BLaER1 treated with 17β-estradiol and CSF1 and Interleukin-3, amounts not matched to agents 10 nM and 100 nM (cell line): ENCODE results near the gene CAMKMT.

Experiments used
- H3K27ac ChIP-seq, 11 experiments: shearing (Covaris generic); formaldehyde crosslinking; 2 replicates each; pipeline ENCODE4 v1.8.1; 2022
- H3K27me3 ChIP-seq, 11 experiments: shearing (Covaris generic); formaldehyde crosslinking; 2 replicates each; pipeline ENCODE4 v1.8.1; 2022
- H3K36me3 ChIP-seq, 11 experiments: shearing (Covaris generic); formaldehyde crosslinking; 2 replicates each; pipeline ENCODE4 v1.8.1; 2022
- H3K4me1 ChIP-seq, 10 experiments: shearing (Covaris generic); formaldehyde crosslinking; 2 replicates each; pipeline ENCODE4 v1.8.1; 2022
- H3K4me2 ChIP-seq, 11 experiments: shearing (Covaris generic); formaldehyde crosslinking; 2 replicates each; pipeline ENCODE4 v1.8.1; 2022
- H3K4me3 ChIP-seq, 10 experiments: shearing (Covaris generic); formaldehyde crosslinking; 2 replicates each; pipeline ENCODE4 v1.8.1; 2022
- H3K9ac ChIP-seq, 11 experiments: shearing (Covaris generic); formaldehyde crosslinking; 2 replicates each; pipeline ENCODE4 v1.8.1; 2022
- H3K9me3 ChIP-seq, 11 experiments: shearing (Covaris generic); formaldehyde crosslinking; replicated peaks in 1 of 11; 2 replicates each; pipeline ENCODE4 v1.8.1; 2022
- H4K20me1 ChIP-seq, 11 experiments: shearing (Covaris generic); formaldehyde crosslinking; 2 replicates each; pipeline ENCODE4 v1.8.1; 2022
- Cebpa-rat ChIP-seq, 11 experiments: shearing (Covaris generic); IDR thresholded peaks; 2 replicates each; pipeline ENCODE4 v1.8.1; 2022

CAMKMT gene

DNA sequence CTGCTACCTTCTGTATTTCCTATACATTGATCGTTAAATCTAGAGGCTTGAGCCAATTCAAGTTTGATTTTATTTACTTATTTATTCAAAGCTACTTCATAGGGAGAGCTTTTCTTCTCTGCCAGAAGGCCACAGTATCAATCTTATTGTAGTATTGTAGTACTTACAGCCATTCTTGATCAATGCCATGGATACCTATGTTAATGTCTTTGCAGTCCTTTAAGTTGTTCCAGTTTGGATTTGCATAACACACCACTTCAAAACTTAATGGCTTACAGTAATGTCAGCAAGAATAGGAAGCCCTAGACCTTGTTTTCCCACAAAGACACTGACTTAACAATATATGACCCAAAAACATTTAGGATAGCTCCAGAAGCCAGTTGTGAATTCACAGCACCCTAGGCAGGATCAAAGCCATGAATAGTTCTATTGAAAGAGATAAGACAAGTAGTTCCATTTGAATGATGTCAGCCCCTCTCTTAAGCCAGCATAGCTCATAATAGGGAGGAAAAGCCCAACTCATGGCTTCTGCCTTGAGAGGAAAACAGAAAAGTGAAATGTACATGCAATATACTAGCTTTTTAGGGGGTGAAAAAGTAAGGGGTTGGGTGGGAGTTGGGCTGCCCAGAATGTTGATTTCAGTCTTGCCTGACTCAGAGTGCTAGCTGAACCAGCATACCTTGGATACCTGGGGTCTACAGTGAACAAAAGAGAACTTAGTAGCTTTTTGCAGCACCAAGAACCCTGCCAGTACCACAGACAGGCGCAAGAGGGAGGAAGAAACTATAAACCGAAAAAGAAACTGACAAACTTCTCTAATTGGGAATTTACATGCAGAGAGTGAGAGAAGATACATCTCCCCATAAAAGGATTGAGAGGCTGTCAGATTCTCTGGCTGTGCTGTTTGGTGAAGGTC, 101.4 kb downstream of the CAMKMT start:
- H3K27me3 ChIP-seq, result no peaks in the 10 kb centered on the region
- H4K20me1 ChIP-seq, result no peaks in the 10 kb centered on the region
- H3K9ac ChIP-seq, result no peak overlapping the region
- H3K27ac ChIP-seq, result no peak overlapping the region
- TF ChIP-seq Cebpa-rat (IDR thresholded peaks at IDR 0.05), result no peak
- H3K4me1 ChIP-seq, result no peaks in the 10 kb centered on the region
- H3K4me3 ChIP-seq, result no peak overlapping the region
- peaks cover 23 to 37% (median 32%) of the 10 kb centered on the region in 11 experiments for H3K9me3 ChIP-seq
- H3K36me3 ChIP-seq, result peaks cover 0 to 6% (median 0%) of the 10 kb centered on the region in 11 experiments; a peak in 2 of 22 replicates
- no peak overlapping the region for H3K4me2 ChIP-seq

- Histone ChIP-seq H3K36me3 (peaks cover 0 to 6% (median 0%) of the 10 kb centered on the region in 11 experiments; a peak in 2 of 22 replicates), H3K4me1 (no peaks in the 10 kb centered on the region), H3K27me3 (no peaks in the 10 kb centered on the region), H3K27ac (no peak overlapping the region), H3K9me3 (peaks cover 23 to 37% (median 32%) of the 10 kb centered on the region in 11 experiments), H4K20me1 (no peaks in the 10 kb centered on the region), H3K4me2 (no peak overlapping the region), H3K4me3 (no peak overlapping the region), H3K9ac (no peak overlapping the region)
- TF ChIP-seq Cebpa-rat (IDR thresholded peaks at IDR 0.05), result no peak
Observed at GRCh38 chr2:44464437-44464836, 102.7 kb downstream of the CAMKMT start.

- H3K36me3 ChIP-seq, result no peaks in the 10 kb centered on the region
- no peaks in the 10 kb centered on the region for H4K20me1 ChIP-seq
- no peak overlapping the region for H3K9ac ChIP-seq
- no peak overlapping the region for H3K4me3 ChIP-seq
- H3K27ac ChIP-seq, result no peak overlapping the region
- H3K27me3 ChIP-seq, result no peaks in the 10 kb centered on the region
- peaks cover 5 to 18% (median 13%) of the 10 kb centered on the region in 11 experiments; a peak in 19 of 22 replicates for H3K9me3 ChIP-seq
- H3K4me2 ChIP-seq, result no peak overlapping the region
- TF ChIP-seq Cebpa-rat (IDR thresholded peaks at IDR 0.05), result no peak
- no peaks in the 10 kb centered on the region for H3K4me1 ChIP-seq
Observed at GRCh38 chr2:44470151-44470550, 108.4 kb downstream of the CAMKMT start.

DNA sequence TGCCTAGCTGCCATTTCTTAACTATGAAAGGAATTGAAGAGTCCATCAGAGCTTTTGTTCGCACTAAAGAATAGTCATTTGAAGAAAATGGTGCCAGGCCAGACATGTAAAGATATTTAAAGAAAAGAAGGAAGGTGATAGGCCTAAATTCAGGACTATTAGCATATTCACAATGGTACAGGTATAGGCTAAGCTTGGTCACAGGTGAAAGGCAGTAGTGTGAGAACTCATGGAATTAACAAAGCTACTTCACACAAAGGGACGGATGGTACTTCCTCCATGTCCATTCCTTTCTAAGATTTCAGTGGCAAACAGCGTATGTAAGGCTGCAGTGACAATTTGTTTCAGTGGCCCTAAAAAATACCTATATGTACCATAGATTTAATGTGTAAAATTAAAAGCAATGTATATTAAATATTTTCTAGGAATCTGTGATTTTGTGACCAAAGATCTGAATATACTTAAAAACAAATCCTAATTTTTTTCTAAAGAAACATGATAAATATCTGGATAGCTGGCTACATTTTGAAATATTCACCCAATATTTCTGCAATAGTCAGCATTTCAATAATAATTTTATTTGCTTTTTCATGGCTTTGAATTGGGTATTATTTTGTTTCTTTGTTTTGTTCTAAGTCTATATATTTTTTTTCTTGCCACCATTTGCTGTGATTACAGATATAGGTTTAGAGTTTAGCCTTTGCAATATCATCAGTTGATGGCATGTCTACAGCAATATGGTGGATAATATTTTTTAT, 116.1 kb downstream of the CAMKMT start:
- H3K27ac ChIP-seq, result no peak overlapping the region

GRCh38 chr2:44479127-44479887, 117.6 kb downstream of the CAMKMT start:
- Histone ChIP-seq H3K27ac (no peak overlapping the region), H3K4me3 (no peak overlapping the region), H4K20me1 (no peaks in the 10 kb centered on the region), H3K4me1 (no peaks in the 10 kb centered on the region), H3K36me3 (no peaks in the 10 kb centered on the region), H3K9me3 (peaks cover 0 to 7% (median 0%) of the 10 kb centered on the region in 11 experiments; a peak in 4 of 22 replicates), H3K27me3 (no peaks in the 10 kb centered on the region), H3K4me2 (no peak overlapping the region; a peak in 2 of 22 replicates), H3K9ac (no peak overlapping the region)
- TF ChIP-seq Cebpa-rat (IDR thresholded peaks at IDR 0.05), result no peak

More for the DNA sequence above, 116.1 kb downstream of the CAMKMT start:
- no peaks in the 10 kb centered on the region for H3K9me3 ChIP-seq
- H3K4me2 ChIP-seq, result no peak overlapping the region
- H3K36me3 ChIP-seq, result no peaks in the 10 kb centered on the region
- no peak overlapping the region for H3K4me3 ChIP-seq
- H3K27me3 ChIP-seq, result no peaks in the 10 kb centered on the region
- no peaks in the 10 kb centered on the region for H3K4me1 ChIP-seq
- TF ChIP-seq Cebpa-rat (IDR thresholded peaks at IDR 0.05), result no peak
- no peaks in the 10 kb centered on the region for H4K20me1 ChIP-seq
- no peak overlapping the region for H3K9ac ChIP-seq

DNA sequence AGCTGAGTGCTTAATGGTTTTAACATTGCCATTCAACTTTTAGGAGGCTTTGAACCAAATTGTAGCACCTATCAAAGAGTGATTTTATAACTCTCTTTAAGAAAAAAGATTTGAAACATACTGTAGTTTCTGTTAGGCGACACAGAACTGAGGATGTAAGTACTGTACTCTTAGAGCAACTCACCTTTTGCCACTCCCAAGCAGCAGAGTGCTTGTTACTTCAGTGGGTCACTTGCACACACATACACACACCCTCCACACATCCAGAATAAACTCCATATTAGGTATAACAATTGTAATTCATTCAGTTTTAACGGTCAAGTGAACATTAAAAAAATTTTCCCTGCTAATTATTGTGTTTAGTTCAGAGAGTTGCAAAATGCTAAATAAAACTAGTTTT, 118.3 kb downstream of the CAMKMT start:
- H3K4me2 ChIP-seq, result no peak overlapping the region; a peak in 1 of 22 replicates
- H3K27me3 ChIP-seq, result no peaks in the 10 kb centered on the region
- no peak overlapping the region for H3K27ac ChIP-seq
- peaks cover 0 to 14% (median 5%) of the 10 kb centered on the region in 11 experiments; a peak in 11 of 22 replicates for H3K9me3 ChIP-seq
- H3K9ac ChIP-seq, result no peak overlapping the region
- H4K20me1 ChIP-seq, result no peaks in the 10 kb centered on the region
- no peak overlapping the region for H3K4me3 ChIP-seq
- TF ChIP-seq Cebpa-rat (IDR thresholded peaks at IDR 0.05), result no peak
- no peaks in the 10 kb centered on the region for H3K36me3 ChIP-seq
- no peaks in the 10 kb centered on the region for H3K4me1 ChIP-seq

- no peaks in the 10 kb centered on the region for H3K36me3 ChIP-seq
- H3K9me3 ChIP-seq, result peaks cover 0 to 21% (median 11%) of the 10 kb centered on the region in 11 experiments; a peak in 12 of 22 replicates
- H3K27me3 ChIP-seq, result no peaks in the 10 kb centered on the region
- H4K20me1 ChIP-seq, result no peaks in the 10 kb centered on the region
- H3K9ac ChIP-seq, result no peak overlapping the region
- no peak for TF ChIP-seq Cebpa-rat (IDR thresholded peaks at IDR 0.05)
- H3K4me1 ChIP-seq, result no peaks in the 10 kb centered on the region
- no peak overlapping the region for H3K27ac ChIP-seq
- H3K4me2 ChIP-seq, result no peak overlapping the region
- H3K4me3 ChIP-seq, result no peak overlapping the region
Observed at GRCh38 chr2:44487052-44487451, 125.3 kb downstream of the CAMKMT start.

DNA sequence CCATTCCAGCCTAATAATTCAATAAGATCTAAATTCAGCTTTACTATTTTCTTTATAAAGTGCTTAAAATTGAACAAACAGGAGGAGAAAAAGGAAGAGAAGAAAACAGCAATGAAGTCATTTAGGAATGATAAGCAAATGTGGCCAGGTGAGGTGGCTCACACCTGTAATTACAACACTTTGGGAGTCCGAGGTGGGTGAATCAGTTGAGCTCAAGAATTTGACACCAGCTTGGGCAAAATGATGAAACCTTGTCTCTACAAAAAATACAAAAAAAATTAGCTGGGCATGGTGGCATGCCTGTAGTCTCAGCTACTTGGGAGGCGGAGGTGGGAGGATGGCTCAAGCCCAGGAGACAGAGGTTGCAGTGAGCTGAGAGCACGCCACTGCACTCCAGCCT, 129.0 kb downstream of the CAMKMT start:
- H3K36me3 ChIP-seq, result no peaks in the 10 kb centered on the region
- no peaks in the 10 kb centered on the region for H4K20me1 ChIP-seq
- peaks cover 0 to 4% (median 0%) of the 10 kb centered on the region in 11 experiments; a peak in 3 of 22 replicates for H3K9me3 ChIP-seq
- H3K27ac ChIP-seq, result no peak overlapping the region
- no peak overlapping the region for H3K9ac ChIP-seq
- H3K4me1 ChIP-seq, result no peaks in the 10 kb centered on the region
- no peaks in the 10 kb centered on the region for H3K27me3 ChIP-seq
- H3K4me2 ChIP-seq, result no peak overlapping the region
- H3K4me3 ChIP-seq, result no peak overlapping the region
- TF ChIP-seq Cebpa-rat (IDR thresholded peaks at IDR 0.05), result no peak

DNA sequence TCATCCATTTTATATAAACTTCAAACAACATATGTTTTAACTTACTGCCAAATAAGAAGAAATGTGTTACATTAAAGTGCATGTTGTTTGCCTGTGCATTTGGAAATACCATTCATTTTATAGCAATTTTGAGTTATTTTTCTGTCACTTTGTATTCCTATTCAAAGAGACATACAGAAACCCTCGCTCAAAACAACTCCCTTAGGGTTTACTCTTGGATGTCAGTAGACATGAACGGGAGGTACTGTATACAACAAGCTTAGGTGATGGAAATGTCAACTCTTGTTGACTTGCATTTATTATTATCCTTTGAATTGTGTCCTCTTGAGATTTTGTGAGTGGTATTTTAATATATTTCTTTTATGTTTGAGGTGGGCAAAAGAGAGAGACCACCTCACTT, 132.3 kb downstream of the CAMKMT start:
- Histone ChIP-seq H3K36me3 (no peaks in the 10 kb centered on the region), H4K20me1 (no peaks in the 10 kb centered on the region), H3K27ac (no peak overlapping the region), H3K27me3 (no peaks in the 10 kb centered on the region), H3K9ac (no peak overlapping the region), H3K4me2 (no peak overlapping the region), H3K4me3 (no peak overlapping the region), H3K9me3 (no peaks in the 10 kb centered on the region), H3K4me1 (no peaks in the 10 kb centered on the region)
- no peak for TF ChIP-seq Cebpa-rat (IDR thresholded peaks at IDR 0.05)
